T-helper 1 cell treated with Interleukin-12 subunit alpha and Interleukin-12 subunit beta and Interleukin-4 antibody, amounts not matched to agents 30 μg/mL and 1 μg/mL, for 36 hours (primary cell): ENCODE data around the gene SYT13.
"Not testable (repeated sequence)": the region's sequence is repeated elsewhere in the genome, so short reads cannot be mapped to it uniquely, and the experiment has no call there.

Experiments used
- H3K27ac Mint-ChIP-seq: one replicate; pipeline ENCODE4 v1.8.0; 2021; ENCODE audit warnings: mild to moderate bottlenecking, mixed read lengths
- H3K27me3 Mint-ChIP-seq: one replicate; pipeline ENCODE4 v1.8.0; 2021; ENCODE audit warnings: low read depth, mixed read lengths
- H3K36me3 Mint-ChIP-seq: one replicate; pipeline ENCODE4 v1.8.0; 2021; ENCODE audit warnings: low read depth, mixed read lengths
- H3K4me1 Mint-ChIP-seq: one replicate; pipeline ENCODE4 v1.8.0; 2021; ENCODE audit warnings: low read depth, mixed read lengths
- H3K4me3 Mint-ChIP-seq: one replicate; pipeline ENCODE4 v1.8.0; 2021; ENCODE audit warnings: mild to moderate bottlenecking, moderate library complexity, mixed read lengths
- H3K9me3 Mint-ChIP-seq: one replicate; pipeline ENCODE4 v1.8.0; 2021; ENCODE audit warnings: mixed read lengths

SYT13 gene

GRCh38 chr11:45253640-45254039 is 32.5 kb downstream of the SYT13 start:
- no peak overlapping the region for H3K4me3 Mint-ChIP-seq
- H3K27me3 Mint-ChIP-seq: peaks cover 6% of the 10 kb centered on the region
- no peaks in the 10 kb centered on the region for H3K36me3 Mint-ChIP-seq
- no peaks in the 10 kb centered on the region for H3K4me1 Mint-ChIP-seq
- no peak overlapping the region for H3K27ac Mint-ChIP-seq
- H3K9me3 Mint-ChIP-seq: no peaks in the 10 kb centered on the region

DNA sequence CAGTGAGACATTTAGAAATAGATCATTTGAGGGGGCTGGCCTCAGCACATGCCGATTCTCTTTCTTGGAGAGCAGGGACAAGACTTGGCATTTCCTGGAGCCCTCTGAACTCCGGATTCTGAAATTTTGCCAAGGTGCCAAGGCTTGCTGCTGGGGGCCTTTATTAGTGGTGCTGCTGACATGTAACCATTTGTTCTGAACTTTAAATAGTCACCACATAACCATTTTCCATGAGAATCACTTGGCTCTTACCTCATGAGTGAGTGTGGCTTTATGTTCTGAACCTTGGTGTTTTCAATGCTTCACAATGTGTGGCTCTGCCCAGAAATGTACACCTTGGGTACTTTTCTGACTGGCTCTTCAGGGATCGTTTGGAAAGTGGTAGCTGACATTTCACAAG is 33.3 kb downstream of the SYT13 start:
- no peaks in the 10 kb centered on the region for H3K4me1 Mint-ChIP-seq
- no peak overlapping the region for H3K4me3 Mint-ChIP-seq
- no peaks in the 10 kb centered on the region for H3K9me3 Mint-ChIP-seq
- no peak overlapping the region for H3K27ac Mint-ChIP-seq
- H3K27me3 Mint-ChIP-seq: no peaks in the 10 kb centered on the region
- H3K36me3 Mint-ChIP-seq: no peaks in the 10 kb centered on the region

DNA sequence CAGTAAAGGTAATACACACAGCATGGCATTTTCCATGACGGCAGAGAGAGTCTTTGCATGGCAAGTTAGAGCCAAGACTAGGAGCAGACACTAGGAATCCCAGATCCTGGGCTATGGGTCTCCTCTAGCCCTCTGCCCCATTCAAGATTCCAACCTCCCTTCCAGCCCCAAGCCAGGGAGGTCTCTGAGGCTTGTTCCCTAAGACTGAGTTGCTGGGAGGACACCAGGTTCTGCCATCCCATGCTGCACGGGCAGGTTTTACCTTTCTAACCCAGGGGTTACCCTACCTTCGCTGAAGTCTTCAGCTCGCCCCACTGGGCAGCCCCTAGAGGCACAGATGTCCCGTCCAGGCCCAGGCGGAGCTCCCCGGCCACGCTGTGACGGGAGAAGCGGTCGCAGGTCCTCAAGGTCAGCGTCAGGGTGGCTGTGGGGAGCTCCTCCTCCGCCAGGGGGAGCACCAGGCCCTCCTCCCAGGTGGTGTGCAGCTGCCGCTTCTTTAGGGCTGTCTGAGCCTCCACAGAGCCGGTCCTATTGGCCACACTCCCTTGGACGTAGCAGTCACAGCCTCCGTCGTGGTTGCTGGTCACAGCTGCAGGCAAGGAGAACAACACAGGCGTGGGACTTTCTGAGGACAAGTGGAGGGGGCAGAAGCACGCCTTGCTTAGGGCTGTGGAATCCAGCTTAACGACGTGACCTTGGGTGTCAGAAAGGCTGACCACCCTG is 33.8 kb downstream of the SYT13 start:
- no peak overlapping the region for H3K4me3 Mint-ChIP-seq
- H3K36me3 Mint-ChIP-seq: no peaks in the 10 kb centered on the region
- H3K9me3 Mint-ChIP-seq: no peaks in the 10 kb centered on the region
- no peaks in the 10 kb centered on the region for H3K27me3 Mint-ChIP-seq
- H3K27ac Mint-ChIP-seq: no peak overlapping the region
- no peaks in the 10 kb centered on the region for H3K4me1 Mint-ChIP-seq

DNA sequence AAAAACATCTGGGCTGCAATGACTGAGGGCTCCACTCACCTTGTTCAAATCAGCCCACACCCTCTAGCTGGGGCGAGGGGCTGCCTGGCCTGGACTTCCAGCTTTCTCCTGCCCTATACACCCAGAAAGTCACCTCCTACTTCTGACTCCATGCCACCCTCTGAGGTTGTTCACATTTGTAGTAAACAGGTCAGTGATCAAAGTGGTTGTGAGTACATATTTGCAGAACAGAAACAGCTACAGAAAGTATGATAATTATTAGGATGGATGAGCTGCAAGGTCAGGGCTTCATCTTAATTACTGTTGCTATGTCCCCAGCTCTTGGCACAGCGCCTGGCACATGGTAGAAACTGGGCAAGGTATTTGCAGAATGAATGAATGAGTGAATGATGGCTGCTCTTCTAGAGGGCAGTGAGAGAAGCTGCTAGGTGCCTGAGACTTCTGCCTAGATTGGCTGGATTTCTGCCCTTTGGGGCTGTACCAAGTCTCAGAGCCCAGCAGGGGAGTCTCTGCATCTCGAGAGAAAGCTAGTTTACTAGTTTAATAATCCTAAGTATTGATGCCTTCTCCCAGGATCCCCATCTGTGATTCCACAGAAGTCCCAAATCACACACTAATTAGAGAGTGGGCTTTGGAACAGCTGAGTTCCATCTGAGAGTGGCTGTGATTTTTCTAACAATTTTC is 36.0 kb downstream of the SYT13 start:
- H3K4me3 Mint-ChIP-seq: no peak overlapping the region
- H3K27me3 Mint-ChIP-seq: no peaks in the 10 kb centered on the region

GRCh38 chr11:45249372-45249771 is 36.8 kb downstream of the SYT13 start:
- H3K36me3 Mint-ChIP-seq, H3K27me3 Mint-ChIP-seq, H3K9me3 Mint-ChIP-seq, H3K27ac Mint-ChIP-seq, H3K4me3 Mint-ChIP-seq, H3K4me1 Mint-ChIP-seq: not testable (repeated sequence)

More for the DNA sequence above, 36.0 kb downstream of the SYT13 start:
- no peak overlapping the region for H3K27ac Mint-ChIP-seq
- no peaks in the 10 kb centered on the region for H3K36me3 Mint-ChIP-seq
- H3K9me3 Mint-ChIP-seq: no peaks in the 10 kb centered on the region
- H3K4me1 Mint-ChIP-seq: no peaks in the 10 kb centered on the region

DNA sequence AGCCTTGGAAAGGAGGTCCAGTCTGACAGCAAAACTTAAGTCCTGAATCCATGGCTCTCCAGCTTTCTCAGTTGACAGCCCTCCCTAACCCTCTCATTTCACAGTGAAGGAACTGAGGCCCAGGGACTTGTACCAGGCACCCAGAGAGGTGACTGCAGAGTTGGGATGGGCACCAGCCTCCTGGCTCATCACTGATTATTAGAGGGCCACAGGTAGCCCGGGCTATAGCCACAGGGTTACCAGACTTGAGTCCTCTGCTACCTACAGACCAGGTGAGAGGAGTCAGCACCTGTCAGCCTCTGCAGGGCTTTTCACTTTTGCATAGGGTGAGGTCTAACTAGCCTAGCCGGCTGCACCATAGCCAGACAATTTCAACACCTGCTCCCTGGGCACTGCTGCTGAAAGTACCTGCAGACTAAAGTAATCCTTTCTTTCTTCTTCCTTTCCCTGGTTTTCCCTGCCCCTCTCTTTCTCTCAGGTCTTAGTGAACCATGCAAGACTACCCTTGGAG is 37.6 kb downstream of the SYT13 start:
- H3K27ac Mint-ChIP-seq: no peak overlapping the region
- H3K9me3 Mint-ChIP-seq: no peaks in the 10 kb centered on the region
- H3K4me1 Mint-ChIP-seq: no peaks in the 10 kb centered on the region
- H3K27me3 Mint-ChIP-seq: no peaks in the 10 kb centered on the region
- no peaks in the 10 kb centered on the region for H3K36me3 Mint-ChIP-seq
- H3K4me3 Mint-ChIP-seq: no peak overlapping the region

DNA sequence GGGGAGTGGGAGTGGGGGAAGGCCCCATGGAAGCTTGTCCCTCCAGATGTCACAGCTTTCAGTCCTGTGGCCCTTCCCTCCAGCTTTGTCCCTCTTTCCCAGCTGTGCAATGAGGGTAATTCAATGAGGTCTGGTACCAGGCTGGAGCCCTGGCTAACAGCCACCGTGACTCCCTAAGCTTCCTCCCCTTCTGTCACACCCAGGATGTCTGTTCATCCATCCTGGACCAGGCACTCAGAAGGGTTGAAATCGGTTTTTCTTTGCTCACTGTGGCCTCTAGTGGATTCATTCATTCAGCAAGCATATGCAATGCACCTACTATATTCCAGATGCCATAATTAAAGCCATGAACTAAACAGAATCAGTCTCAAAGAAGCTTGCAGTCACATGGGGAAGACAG is 38.7 kb downstream of the SYT13 start:
- Mint-ChIP-seq H3K4me1 (no peaks in the 10 kb centered on the region), H3K9me3 (no peaks in the 10 kb centered on the region), H3K27ac (no peak overlapping the region)

DNA sequence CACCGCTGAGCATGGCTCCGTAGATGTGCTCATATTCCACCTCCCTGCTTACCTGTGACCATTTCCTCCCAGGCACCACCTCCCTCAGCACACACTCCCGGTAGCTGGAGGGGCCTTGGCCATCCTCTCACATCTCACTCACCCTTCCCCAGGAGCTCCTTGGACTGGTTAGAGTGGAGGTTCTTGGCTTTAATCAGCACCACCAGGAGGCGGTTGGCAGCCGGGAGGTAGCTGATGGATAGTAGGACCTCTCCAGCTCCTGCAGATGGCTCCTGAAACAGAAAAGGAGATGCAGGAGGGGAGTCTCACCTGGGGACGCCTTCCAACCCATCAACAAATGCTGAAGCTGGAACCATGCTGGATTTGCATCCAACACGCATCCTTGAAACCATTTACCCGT is 39.9 kb downstream of the SYT13 start:
- H3K4me1 Mint-ChIP-seq: no peaks in the 10 kb centered on the region
- H3K27me3 Mint-ChIP-seq: no peaks in the 10 kb centered on the region
- no peak overlapping the region for H3K4me3 Mint-ChIP-seq
- no peaks in the 10 kb centered on the region for H3K36me3 Mint-ChIP-seq
- no peak overlapping the region for H3K27ac Mint-ChIP-seq
- no peaks in the 10 kb centered on the region for H3K9me3 Mint-ChIP-seq

More for the DNA sequence above, 38.7 kb downstream of the SYT13 start:
- no peaks in the 10 kb centered on the region for H3K27me3 Mint-ChIP-seq
- H3K36me3 Mint-ChIP-seq: no peaks in the 10 kb centered on the region
- no peak overlapping the region for H3K4me3 Mint-ChIP-seq

DNA sequence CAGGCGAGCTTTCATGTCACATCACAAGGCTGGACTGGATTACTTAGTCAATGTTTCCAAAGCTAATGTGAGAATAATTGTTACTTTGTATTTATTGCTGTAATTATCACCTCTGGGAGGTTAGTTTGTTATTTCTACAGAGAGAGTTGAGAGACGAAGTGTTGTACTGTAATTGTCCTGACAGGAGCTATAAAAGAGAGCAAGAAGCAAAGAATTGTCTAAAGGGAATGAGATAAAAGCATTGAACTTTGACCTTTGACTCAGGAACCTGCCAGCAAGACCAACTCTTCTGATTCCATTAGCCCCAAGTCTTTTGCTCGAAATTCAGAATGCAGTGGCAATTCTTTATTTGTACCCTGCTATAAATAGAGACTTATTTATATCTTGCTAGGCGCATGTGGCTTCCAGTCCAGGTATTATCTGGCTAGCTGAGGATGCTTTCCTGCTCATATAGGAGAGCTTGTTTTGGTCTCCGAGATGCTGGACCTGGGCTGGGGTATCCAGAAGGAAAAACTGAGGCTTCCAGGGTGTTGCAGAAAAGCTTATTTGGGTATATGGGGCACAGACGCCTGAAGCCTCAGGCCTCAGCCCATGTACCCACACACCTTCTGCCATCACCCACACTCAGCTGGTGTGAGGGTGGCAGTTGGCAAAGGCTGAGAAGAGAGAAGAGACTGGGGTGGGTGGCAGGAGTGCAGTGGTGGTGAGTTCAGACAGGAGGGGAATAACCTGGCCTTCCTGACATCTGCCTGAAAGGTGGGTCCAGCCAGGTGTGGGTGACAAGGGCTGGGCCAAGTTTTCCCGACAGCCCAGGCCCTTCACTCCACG is 40.7 kb downstream of the SYT13 start:
- no peaks in the 10 kb centered on the region for H3K9me3 Mint-ChIP-seq
- H3K27ac Mint-ChIP-seq: no peak overlapping the region
- no peaks in the 10 kb centered on the region for H3K27me3 Mint-ChIP-seq
- H3K36me3 Mint-ChIP-seq: no peaks in the 10 kb centered on the region
- no peak overlapping the region for H3K4me3 Mint-ChIP-seq
- H3K4me1 Mint-ChIP-seq: no peaks in the 10 kb centered on the region

DNA sequence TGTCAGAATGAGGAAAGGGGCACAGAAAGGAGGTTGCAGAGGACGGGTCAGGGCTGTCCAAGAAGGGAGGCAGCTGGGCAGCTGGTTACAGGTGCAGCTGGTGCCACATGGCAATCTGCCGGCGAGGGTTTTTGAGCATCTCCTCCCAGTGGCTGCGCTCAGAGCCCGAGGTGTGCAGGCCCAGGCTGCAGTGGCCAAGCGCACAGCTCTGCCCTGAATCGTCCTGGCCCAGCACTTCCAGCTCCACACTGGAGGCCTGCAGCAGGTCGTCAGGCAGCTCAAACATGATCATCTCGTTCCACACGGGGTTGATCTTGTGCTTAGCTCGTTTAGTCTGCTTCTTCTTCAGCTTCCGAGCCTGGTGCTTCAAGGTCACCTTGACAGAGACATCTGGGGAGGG is 42.2 kb downstream of the SYT13 start:
- Mint-ChIP-seq H3K4me1 (no peaks in the 10 kb centered on the region), H3K9me3 (no peaks in the 10 kb centered on the region), H3K27ac (no peak overlapping the region)

GRCh38 chr11:45239733-45240132 is 46.4 kb downstream of the SYT13 start:
- H3K27me3 Mint-ChIP-seq: peaks cover 12% of the 10 kb centered on the region
- H3K4me3 Mint-ChIP-seq: no peak overlapping the region
- no peaks in the 10 kb centered on the region for H3K4me1 Mint-ChIP-seq
- H3K27ac Mint-ChIP-seq: no peak overlapping the region
- H3K36me3 Mint-ChIP-seq: no peaks in the 10 kb centered on the region
- H3K9me3 Mint-ChIP-seq: no peaks in the 10 kb centered on the region

More for the DNA sequence above, 42.2 kb downstream of the SYT13 start:
- no peak overlapping the region for H3K4me3 Mint-ChIP-seq
- no peaks in the 10 kb centered on the region for H3K36me3 Mint-ChIP-seq
- H3K27me3 Mint-ChIP-seq: no peaks in the 10 kb centered on the region

- Mint-ChIP-seq H3K4me3 (no peak overlapping the region), H3K36me3 (no peaks in the 10 kb centered on the region), H3K9me3 (no peaks in the 10 kb centered on the region), H3K27me3 (peaks cover 12% of the 10 kb centered on the region), H3K27ac (no peak overlapping the region), H3K4me1 (no peaks in the 10 kb centered on the region)
These were observed 47.4 kb downstream of the SYT13 start for GRCh38 chr11:45238724-45239123.

DNA sequence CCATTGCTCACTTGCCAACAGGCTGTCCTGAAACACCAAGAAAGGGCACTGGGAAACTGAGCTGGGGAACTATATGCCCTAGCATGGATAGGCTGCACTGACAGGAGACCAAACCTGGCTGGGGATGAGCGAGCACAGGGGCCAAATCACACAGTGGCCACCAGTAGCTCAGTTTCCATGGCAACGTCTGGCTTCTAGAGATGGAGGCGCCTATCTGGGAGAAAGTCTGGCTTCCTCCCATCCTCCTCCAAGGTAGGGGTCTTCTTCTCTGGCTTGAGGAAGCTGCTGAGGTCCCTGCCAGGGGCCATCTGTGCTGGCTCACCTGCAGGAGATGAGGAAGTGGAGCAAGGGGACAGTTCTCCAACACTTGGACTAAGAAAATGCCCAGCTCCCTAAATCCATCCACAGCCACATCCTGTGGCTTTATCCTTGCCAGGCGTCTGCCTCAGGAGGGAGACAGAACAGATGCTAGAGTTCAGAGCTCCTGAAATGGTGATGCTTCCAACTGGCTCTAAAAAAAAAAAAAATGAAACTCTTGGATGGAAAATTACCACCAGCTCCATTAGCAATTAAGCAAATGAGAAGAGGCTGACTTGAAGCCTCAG is 48.3 kb downstream of the SYT13 start:
- H3K27me3 Mint-ChIP-seq: peaks cover 12% of the 10 kb centered on the region
- H3K36me3 Mint-ChIP-seq: no peaks in the 10 kb centered on the region
- no peaks in the 10 kb centered on the region for H3K9me3 Mint-ChIP-seq
- no peak overlapping the region for H3K4me3 Mint-ChIP-seq
- no peaks in the 10 kb centered on the region for H3K4me1 Mint-ChIP-seq
- no peak overlapping the region for H3K27ac Mint-ChIP-seq

- Mint-ChIP-seq H3K4me3 (no peak overlapping the region), H3K9me3 (no peaks in the 10 kb centered on the region), H3K4me1 (no peaks in the 10 kb centered on the region), H3K36me3 (no peaks in the 10 kb centered on the region), H3K27me3 (peaks cover 12% of the 10 kb centered on the region), H3K27ac (no peak overlapping the region)
These were observed 51.7 kb downstream of the SYT13 start for GRCh38 chr11:45234306-45235006.
